Adrenal gland (tissue), 5 donors: ENCODE data around the gene DUSP7.

Experiments used
- POLR2A ChIP-seq, 2 donors: fragments of 450-650 bp; IDR thresholded peaks; one replicate each; pipeline ENCODE4 v1.6.1; 2017; ENCODE audit warnings: antibody characterized with exemption in 2 of 2, mild to moderate bottlenecking in 2 of 2, moderate library complexity in 1 of 2
- TF ChIP-seq, protein P1 (sequence below), 6 experiments: fragments of 450-650 bp in 4 of 6; fragments of 200-600 bp in 2 of 6; sonication (generic) in 1 of 6; IDR thresholded peaks; 1 replicate in 5 of 6; 2 replicates in 1 of 6; pipeline versions ENCODE4 v1.5.1 to v1.8.0; 2016 to 2021; ENCODE audit warnings: antibody characterized with exemption in 6 of 6, mild to moderate bottlenecking in 2 of 6, moderate library complexity in 1 of 6
- donor health status: DM: no; HTN: no; CAD: no.

DNA sequence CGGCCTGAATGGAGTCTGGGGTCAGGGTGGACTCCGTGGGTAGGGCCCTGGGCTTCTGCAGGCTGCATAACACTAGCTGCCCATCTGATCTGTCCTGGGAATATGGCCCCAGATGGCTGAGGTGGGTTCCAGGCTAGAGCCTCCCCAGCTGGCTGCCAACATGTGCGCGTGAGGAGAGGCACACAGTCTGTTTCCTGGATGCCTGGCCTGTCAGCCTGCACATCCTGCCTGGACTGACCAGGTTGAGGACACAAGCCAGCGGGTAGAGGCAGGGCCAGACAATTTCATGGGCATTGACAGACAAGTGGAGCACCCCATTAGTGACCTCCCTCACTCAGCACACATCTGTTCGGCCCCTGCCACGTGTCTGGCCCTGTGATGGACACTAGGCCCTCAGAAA lies 30.9 kb downstream of the DUSP7 start:
- no peak for TF ChIP-seq POLR2A (IDR thresholded peaks at IDR 0.05)
- TF ChIP-seq, protein P1, sequence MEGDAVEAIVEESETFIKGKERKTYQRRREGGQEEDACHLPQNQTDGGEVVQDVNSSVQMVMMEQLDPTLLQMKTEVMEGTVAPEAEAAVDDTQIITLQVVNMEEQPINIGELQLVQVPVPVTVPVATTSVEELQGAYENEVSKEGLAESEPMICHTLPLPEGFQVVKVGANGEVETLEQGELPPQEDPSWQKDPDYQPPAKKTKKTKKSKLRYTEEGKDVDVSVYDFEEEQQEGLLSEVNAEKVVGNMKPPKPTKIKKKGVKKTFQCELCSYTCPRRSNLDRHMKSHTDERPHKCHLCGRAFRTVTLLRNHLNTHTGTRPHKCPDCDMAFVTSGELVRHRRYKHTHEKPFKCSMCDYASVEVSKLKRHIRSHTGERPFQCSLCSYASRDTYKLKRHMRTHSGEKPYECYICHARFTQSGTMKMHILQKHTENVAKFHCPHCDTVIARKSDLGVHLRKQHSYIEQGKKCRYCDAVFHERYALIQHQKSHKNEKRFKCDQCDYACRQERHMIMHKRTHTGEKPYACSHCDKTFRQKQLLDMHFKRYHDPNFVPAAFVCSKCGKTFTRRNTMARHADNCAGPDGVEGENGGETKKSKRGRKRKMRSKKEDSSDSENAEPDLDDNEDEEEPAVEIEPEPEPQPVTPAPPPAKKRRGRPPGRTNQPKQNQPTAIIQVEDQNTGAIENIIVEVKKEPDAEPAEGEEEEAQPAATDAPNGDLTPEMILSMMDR (IDR thresholded peaks at IDR 0.05) = no peak
